Measurements from ENCODE around the gene CCDC171.
"Not testable (repeated sequence)": the region's sequence is repeated elsewhere in the genome, so short reads cannot be mapped to it uniquely, and the experiment has no call there.

CCDC171 gene

DNA sequence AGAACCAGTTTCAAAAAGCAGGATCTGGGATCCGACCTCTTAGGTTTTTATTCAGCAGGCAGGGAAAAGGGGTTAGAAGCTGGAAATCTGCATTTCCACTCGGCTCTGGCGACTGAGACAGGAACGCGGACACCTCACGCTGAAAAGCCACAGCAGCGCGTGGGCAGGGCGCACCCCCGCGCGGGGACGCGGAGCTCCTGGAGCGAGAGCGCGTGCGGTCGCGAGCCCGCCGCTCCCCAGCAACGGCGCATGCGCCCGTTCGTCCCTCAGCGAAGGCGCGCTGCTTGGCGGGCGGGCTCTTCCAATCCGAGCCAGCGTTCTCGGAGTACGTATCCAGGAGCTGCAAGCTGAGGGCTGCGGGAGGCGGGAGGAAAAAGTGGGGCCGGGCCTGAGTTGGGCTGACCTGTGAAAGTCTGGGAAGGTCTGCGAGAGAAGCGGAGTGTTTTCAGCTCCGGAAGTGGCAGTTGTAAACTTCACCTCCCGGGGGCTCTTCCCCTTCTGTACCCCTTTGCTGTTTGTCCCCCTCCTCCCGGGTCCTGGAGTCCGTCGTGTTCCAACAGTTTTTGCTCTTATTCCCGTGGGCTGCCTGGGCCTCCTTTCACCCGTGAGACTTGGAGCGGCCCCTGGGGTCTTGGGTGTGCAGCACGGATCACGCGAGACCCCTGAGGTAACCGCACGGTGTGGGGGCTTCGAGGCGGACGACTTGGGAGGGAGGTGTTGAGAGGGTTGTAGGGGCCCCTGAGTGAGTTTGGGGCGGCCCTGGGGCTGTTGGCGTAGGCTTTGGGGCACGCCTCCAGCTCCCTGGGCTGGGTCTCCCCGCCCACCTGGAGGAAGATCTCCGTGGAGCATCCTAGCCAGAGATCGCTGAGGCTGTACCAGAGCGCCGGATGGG lies at the start of gene CCDC171:
CCDC171 (plus strand) TSS at position 408 of the 892 bp plus-strand sequence. CDS start 11,046 bp downstream, outside the sequence.
- peak; percentile 92 for DNase-seq

DNA sequence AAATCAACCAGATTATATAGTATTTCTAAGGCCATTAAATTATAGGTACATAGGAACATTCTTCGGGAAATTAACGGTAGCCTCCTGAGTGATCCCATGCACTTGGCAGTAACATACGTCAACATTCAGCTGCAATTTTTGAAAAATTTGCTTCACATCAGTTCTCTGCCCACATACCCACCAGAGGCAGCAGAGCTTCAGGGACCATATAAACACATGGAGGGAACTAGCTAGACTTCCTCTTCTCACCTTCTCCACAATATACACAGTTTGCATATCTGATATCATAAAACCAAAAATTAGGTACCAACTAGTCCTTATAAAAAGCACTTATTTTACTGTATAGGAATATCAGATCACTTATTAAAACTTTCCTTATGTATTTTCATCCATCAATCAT lies 46.9 kb upstream of the CCDC171 start:
- no peak for DNase-seq

DNA sequence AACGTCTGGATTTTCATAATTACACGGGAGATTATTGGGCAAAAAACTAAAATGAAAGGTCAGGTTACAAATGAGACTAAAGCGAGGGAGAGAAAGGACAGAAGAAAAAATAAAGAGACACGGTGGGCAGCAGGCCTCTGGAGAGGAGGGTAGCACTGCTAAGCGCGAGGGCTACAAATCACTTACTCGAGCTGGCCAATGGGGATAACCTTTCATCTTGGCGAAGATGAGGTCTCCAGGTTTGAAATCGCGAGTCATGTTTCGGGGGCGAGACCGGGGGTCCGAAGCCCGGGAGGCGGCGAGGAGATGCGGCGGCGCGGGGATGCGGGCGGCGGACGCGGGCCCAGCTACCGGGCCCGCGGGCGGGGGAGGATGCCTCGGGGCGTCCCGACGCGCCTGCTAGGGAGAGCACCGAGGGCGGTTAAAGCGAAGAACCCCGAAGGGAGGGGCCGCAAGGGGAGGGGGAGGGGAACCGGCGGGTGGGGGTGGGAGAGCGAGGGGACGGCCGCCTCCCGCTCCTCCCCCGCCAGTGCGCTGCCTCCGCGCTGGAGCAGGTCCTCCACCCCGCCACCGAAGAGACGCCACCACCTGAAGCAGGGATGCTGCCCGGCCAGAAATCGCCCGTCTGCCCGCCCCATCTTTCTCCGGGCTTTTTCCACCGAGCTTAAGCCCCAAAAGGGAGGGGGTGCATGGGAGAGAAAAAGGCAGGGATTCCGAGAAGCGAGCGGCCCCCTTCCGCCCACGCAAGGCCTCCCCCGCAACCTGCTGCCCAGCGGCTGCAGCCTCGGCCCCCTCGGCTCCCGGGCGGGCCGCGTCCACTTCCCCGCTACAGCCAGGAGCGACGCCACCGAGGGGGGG lies 42.7 kb upstream of the CCDC171 start:
- DNase-seq = peak; percentile 73

DNA sequence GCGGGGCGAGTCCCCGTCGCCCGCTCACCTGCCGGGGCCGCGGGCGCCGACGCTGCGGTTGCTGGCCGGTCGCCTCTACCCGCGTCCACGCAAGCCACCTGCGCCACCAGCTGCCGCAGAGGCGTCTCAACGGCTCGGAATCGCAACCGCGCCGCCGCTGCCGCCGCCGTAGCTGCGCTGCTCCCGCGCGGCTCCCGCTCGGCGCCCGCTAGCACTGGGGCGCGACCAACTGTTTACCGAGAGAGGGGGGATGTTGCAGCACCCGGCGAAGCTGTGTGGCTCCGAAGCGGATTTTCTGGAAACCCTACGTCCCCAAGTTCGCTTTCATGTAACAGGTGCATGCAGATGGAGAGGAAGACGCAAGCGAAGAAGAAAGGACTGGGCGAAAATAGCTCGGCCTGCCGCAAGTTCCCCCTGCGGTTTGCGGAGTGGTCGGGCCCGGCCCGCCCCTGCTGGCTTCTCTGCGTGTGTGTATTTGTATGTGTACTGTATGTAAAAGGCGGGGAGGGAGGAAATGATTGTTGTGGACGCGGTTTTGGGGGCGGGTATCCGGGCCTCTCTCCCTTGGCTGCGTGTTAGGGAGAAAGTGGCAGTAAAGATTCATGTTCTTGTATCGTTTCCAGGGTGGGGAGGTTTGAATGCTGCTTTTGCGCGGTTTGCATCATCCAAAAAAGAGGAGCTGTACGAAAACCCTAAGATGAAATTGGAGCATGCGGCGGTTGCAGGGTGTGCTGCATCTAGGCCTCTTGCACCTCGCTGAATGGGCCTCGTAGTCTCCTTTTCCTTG lies 41.9 kb upstream of the CCDC171 start, which contains the start of gene PSIP1:
PSIP1 (minus strand) TSS at position 182 of the 787 bp plus-strand sequence. CDS start 782 bp downstream, outside the sequence.
- peak; percentile 87 for DNase-seq

DNA sequence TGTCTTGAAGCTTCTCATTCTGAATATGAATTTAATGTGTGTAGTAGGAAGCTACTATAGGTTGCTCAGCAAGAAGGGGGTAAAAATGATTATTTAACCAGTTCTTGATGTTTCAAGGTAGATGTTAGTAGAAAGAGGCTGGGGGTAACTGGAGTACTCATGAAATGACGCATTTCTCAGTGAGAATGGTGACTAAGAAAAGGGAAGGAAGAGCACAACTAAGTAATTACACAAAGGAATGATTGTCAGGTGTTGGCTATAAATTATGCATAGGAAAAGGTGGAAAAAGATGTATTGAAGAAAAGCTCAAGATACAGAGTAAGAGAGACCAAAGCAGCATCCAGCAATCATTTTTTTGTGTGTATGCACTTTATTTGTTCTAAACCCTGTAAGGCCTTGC lies 40.6 kb upstream of the CCDC171 start:
- no peak for DNase-seq

DNA sequence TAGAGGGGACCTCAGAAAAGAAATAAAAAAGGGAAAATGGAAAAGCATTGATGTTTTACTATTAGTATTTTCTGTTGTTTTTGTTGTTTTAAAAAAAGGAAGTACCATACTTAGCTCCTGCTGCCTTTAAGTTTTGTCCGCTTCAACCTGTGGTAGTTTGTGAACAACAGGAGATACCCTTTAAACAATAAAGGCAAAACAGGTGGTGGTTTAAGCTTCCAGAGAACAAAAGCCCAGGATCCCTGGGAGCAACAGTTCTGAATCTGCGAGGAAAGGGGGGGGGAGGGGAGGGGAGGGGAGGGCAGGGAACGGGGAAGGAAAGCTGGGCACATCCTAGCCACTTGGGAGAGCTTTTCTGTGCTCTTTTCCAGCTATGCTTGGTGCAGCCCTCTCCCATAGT lies 40.0 kb upstream of the CCDC171 start:
- DNase-seq = no peak

DNA sequence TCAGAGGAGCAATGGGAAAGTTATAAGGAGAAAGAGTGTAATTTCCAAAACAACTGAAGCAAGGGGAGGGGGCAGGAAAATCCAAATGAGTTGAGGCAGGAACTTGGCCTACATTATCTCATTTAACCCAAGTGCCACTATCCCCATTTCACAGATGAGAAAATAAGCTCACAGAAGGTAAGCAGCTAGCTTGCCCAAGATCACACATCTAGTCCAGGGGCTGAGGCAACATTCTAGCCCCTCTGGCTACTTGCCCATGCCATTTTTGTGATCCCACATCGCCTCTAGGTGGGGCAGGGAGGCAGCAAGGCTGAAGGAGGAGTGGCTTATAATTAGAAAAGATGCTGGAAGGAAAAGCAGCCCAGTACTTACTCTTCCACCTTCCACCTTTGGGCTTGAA lies 39.5 kb upstream of the CCDC171 start:
- peak; percentile 24 for DNase-seq

DNA sequence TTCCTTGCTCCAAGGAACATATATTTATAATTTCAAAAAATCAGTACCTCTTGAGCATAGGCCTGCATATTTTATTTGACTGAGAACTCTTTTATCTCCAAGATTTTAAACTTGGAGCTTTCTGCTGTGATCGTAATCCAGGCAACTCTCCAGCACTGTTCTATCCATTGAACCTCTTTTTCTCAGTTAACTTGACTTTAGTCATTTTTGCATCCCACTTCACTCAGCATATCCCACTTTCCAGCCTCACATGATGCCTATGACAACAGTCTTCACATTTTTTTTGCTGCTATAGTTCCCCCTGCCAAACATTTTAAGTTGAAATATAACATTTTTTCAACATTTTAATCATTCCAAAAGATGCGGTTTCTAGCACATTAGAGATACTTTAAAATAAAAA lies 33.0 kb upstream of the CCDC171 start:
- no peak for DNase-seq

DNA sequence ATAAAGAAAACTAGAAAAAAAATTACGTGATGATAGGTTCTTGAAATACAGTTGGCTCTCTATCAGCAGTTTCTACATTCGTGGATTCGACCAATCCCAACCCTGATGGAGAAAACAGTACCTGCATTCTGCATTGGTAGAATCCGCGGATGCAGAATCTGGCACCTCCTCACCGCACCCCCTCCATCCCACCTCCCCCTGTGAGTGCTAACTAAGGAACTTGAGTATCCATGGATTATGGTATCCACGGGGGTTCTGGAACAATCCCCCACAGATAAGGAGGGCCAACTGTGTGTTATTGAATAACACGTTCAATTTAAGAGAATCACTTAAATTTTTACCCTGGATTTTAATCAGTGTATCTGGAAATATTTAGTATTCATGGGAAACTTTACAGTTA lies 31.6 kb upstream of the CCDC171 start:
- no peak for DNase-seq

DNA sequence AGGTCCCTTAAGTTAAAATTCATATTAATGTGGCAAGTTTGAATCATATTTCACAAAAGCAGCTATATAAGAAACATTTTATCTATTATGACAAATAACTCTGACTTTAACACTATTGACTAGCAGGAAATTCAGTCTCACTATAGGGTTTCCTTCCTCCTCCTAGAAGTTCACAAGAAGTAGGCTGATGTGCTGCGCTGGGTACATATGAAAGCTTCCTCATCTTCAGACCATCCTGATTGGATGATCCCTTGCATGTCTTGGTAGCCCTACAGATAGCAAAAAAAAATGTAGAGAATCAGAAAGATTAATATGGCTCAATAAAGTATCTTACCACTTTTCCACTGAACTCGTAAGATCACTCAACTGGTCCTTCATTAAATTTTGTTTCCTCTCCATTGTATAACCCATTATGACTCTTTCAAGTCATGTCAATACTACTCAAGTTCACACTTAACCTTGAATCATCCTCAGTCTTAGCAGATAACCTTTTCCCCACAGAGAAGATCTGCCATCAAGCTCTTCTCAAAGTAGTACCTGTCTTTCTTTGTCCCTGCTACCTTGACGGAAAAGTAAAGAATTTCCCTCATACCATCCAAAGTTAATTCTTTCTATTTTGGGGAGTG lies 30.6 kb upstream of the CCDC171 start:
- DNase-seq = no peak

DNA sequence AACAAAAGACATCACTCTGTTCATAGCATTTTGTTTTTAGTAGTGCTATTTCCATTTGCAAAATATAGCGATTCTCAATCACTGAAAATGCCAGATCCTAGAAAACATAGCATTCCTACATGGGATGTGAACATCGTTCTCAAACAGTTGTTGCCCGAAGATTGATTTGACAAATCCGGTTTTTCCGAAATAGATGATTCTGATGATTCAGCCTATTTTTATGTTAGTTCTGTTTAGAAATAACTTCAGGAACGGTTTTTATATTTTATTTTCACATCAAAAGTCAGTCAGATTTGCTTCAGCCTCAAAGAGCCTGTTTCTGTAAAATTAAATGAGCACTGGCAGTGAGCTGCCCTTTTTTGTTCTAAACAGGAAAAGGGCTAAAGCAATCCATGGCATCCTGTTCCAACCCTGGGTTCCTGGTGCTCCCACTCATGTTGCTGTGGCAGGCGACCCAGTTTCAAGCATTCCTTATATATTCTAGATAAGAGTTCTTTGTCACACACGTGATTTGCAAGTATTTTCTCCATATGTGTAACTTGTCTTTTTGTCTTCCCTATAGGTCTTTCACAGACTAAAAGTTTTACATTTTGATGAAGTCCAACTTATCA lies 27.9 kb upstream of the CCDC171 start:
- DNase-seq = no peak

DNA sequence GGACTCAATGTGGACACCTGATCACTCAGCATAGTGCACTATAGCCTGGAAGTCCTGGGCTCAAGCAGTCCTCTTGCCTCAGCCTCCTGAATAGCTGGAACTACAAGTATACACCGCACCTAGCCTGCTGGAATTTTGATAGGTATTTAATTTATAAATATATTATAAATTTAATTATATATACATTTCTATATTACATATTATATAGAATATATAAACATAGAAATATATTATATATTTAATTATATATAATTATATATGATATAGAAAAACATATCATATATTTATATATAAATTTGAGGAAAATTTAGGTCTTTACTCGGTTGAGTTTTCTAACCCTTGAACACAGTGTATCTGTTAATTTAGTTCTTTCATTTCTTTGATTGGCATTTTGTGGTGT lies 26.9 kb upstream of the CCDC171 start:
- DNase-seq = no peak

DNA sequence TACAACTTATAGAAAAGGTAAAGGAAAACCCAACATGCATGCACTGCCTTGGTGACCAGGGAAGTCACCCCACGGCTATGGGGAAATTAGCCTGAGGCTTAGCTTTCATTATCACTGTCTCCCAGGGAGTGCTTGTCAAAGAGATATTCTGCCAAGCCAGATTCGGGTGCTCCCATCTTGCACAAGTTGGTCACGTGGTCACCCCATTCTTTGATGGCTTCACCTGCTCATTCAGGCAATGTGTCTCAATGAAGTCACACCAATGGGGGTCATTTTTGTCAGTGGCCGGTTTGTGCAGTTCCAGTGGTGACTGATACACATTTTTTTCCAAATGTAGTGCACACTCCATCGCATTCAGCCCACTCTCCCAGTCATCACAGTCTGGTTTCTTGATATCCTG lies 25.8 kb upstream of the CCDC171 start:
- not testable (repeated sequence) for DNase-seq

DNA sequence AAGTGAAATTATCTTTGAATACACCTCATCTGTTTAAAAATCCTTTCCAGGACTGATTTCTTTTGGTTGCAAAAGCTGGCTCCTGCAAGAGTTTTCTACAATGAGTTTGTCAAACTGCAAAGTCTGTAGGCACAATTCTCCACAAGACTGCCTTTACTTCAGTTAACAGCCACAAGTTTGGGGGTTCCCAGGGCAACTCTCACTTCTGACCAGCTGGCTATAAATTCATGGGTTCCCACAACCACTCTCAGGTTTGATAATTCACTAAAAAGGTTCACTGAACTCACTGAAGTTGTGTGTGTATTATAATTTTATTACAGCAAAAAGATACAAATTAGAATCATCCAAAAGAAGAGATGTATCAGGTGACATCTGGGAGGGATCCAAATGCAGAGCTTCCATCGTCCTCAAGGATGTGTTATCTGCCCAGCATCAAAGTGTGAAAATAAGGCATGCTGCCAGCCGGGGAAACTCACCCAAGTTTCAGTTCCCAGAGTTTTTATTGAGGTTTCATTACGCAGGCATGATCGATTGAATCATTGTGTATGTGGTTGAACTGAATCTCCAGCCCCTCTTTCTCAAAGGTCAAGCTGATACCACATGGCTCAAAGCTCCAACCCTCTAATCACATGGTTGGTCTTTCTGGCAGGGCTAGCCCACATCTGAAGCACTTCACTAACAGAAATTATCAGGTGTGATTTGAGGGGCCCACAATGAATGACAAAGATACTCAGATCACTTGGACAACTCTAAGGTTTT lies 23.1 kb upstream of the CCDC171 start:
- DNase-seq = no peak

DNA sequence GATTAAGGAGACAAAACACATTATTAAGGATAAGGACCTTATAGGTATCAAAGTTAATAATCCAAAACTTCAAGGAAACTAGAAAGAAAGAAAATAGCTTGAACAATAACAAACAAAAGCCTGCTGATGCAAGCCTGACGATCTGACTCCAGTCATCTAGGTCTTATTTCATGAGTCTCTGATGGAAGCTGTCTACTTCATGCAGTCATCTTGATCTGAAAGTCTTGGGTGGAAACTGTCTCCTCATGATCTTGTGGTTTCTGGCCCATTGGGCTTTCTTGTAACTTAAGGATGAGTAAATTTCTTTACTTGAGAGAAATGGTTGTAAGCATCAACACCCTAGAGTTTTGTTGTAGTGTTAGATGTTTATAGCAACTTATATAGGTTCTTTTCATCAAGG lies 21.5 kb upstream of the CCDC171 start:
- DNase-seq = no peak

DNA sequence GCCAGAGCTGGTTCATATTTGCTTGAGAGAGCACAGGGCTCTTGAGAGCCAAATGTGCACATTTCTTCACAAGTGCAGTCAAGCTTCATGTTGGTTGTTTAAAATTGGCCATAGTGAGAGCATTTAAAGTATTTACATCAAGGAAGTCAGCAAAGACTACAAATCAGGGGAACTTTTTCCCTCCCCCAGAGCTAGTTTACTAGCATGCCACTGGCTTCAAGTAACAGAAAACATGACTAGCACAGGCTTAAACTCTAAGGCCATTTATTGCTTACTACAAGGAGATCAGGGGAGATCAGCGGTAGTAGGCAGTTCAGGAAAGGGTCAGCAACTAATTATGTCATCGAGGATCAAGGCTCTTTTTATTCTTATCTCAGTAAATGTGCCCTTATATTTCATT lies 11.0 kb upstream of the CCDC171 start:
- no peak for DNase-seq

DNA sequence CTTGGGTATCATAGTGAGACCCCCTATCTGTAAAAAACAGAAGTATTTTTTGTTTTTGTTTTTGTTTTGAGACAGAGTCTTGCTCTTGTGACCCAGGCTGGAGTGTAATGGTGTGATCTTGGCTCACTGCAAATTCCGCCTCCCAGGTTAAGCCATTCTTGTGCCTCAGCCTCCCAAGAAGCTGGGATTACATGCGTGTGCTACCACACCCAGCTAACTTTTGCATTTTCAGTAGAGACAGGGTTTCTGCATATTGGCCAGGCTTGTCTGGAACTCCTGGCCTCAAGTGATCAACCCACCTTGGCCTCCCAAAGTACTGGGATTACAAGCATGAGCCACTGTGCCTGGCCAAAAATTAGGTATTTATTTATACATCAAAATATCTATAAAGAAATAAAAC lies 10.2 kb upstream of the CCDC171 start:
- DNase-seq = no peak

DNA sequence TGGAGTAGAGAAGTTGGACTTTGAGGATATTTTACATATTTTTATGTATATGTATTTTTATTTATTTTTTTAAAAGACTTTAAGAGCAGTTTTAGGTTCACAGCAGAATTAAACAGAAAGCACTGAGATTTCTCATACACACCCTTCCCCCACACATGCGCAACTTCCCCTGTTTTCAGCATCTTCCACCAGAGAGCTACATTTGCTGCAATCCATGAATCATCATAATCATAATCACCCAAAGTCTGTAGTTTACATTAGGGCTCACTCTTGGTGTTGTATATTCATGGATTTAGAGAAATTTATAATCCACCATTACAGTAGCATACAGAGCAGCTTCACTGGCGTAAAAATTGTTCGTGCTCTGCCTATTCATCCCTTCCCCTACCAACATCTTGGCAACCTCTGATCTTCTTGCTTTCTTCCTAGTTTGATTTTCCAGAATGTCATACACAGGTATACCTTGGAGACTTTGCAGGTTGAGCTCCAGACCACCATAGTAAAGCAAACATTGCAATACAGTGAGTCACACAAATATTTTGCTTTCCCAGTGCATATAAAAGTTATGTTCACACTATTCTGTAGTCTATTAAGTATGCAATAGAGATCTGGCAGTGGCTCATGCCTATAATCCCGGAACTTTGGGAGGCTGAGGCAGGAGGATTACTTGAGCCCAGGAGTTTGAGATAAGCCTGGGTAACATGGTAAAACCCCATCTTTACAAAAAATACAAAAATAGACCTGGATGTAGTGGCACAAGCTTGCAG lies 9.6 kb upstream of the CCDC171 start:
- DNase-seq = no peak

DNA sequence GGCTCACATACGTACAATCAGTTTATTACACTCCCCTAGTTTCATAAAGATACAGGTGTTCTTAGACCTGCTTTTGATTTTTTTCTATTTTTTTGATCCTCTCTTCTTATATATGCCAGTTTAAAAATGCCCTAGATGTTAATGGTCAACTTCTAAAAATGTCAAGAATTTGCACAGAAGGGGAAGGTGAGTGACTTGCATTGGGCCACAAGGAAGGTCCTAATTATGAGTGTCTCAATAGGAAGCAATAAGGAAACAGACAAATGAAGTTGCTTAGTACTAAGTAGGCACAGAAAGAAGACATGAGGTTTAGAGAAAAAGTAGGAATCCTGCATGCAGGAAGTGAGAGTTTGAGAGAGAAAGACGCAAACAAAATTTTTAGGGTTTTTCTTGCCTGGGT lies 3.2 kb upstream of the CCDC171 start:
- no peak for DNase-seq

DNA sequence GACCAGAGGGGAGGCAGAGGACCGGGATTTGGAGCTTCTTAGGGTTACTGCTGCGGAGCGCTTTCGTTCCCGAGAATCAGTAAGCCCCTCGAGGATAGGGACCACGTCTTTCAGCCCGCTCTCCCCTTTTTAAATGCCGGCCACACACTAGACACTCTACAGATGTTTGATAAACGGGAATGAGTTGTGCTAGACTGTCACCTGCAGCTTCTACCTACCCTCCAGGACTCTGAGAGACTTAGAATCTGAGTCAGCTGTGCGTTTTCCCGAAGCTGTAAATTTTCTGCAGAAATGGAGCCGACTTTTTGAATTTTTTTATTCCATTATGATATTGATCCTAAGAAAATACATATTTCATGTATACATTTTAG lies 670 bp downstream of the CCDC171 start:
- DNase-seq = no peak

DNA sequence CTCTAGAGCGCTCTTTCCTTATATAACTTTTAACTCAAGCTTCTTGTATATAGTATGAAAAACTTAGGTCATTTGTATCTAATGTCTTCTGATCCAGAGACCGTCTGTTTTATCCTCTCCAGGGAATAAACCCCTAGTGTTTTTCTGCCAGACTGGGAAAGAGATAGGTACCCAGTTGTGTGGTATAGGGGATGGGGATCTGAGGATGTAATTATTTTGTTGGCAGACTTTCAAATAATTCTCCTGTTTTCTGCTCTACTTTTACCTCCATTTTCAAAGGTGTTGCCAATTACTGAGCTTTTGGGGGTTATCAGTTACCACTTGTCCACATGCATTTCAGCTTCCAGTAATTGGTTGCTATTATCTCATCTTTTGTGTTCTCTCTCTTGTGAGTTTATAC lies 17.9 kb downstream of the CCDC171 start:
- no peak for DNase-seq

Data from stimulated activated CD4-positive, alpha-beta T cell treated with anti-CD3 and anti-CD28 coated beads, Interleukin-15, amount 100 ng/mL, for 24 hours (primary cell).